ENCODE measurements around the gene TMEM125.

DNA sequence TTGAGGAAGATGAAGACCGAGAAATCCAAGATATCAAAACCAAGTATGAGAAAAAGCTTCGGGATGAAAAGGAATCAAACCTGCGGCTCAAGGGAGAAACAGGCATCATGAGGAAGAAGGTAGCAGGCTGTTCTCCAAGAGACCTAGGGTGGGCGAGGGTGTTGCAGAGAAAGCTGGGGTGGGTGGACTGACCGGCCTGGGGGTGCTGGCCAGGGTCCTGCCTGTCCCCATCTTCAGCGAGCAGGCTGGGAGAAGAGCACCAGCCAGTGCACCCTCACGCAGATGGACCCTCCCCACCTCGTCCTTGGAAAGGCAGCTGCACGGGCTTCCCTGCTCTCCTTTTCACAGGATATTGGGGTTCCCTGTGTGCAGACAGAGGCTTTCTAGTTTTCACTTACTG is 46.9 kb upstream of the TMEM125 start:
- TF ChIP-seq POLR2AphosphoS5 (IDR thresholded peaks at IDR 0.05; ENCODE audit: borderline replicate concordance, low read depth, low read length) (no peak), EZH2 (IDR thresholded peaks at IDR 0.05) (no peak)

Measured in SK-N-MC (cell line).